Adrenal gland (tissue), 5 donors: ENCODE data around the gene THRB.

Source experiments
- POLR2A ChIP-seq, 2 donors: fragments of 450-650 bp; IDR thresholded peaks; one replicate each; pipeline ENCODE4 v1.6.1; 2017; ENCODE audit warnings: antibody characterized with exemption in 2 of 2, mild to moderate bottlenecking in 2 of 2, moderate library complexity in 1 of 2
- TF ChIP-seq, protein P1 (sequence below), 6 experiments: fragments of 450-650 bp in 4 of 6; fragments of 200-600 bp in 2 of 6; sonication (generic) in 1 of 6; IDR thresholded peaks; 1 replicate in 5 of 6; 2 replicates in 1 of 6; pipeline versions ENCODE4 v1.5.1 to v1.8.0; 2016 to 2021; ENCODE audit warnings: antibody characterized with exemption in 6 of 6, mild to moderate bottlenecking in 2 of 6, moderate library complexity in 1 of 6
- donor health status: DM: no; HTN: no; CAD: no.

- TF ChIP-seq, protein P1, sequence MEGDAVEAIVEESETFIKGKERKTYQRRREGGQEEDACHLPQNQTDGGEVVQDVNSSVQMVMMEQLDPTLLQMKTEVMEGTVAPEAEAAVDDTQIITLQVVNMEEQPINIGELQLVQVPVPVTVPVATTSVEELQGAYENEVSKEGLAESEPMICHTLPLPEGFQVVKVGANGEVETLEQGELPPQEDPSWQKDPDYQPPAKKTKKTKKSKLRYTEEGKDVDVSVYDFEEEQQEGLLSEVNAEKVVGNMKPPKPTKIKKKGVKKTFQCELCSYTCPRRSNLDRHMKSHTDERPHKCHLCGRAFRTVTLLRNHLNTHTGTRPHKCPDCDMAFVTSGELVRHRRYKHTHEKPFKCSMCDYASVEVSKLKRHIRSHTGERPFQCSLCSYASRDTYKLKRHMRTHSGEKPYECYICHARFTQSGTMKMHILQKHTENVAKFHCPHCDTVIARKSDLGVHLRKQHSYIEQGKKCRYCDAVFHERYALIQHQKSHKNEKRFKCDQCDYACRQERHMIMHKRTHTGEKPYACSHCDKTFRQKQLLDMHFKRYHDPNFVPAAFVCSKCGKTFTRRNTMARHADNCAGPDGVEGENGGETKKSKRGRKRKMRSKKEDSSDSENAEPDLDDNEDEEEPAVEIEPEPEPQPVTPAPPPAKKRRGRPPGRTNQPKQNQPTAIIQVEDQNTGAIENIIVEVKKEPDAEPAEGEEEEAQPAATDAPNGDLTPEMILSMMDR (IDR thresholded peaks at IDR 0.05), result no peak
- TF ChIP-seq POLR2A (IDR thresholded peaks at IDR 0.05), result no peak
Observed at GRCh38 chr3:24344784-24345439, 149.7 kb downstream of the THRB start.
